Spleen (tissue), 11 donors: ENCODE results near the gene TAF3. TPM values are rescaled to one million over a fixed set of nuclear protein-coding genes. Genes with fewer than 3 reads are reported as not detected.
A peak's percentile ranks its signal among the peaks of the same experiment; 100 is the strongest.
"Not testable (repeated sequence)": the region's sequence is repeated elsewhere in the genome, so short reads cannot be mapped to it uniquely, and the experiment has no call there.

Experiments
- DNase-seq: peaks from one replicate; pipeline ENCODE4 v3.0.0-alpha.2; 2020
- H3K27ac ChIP-seq, 8 donors: fragments of 200-600 bp; sonication (generic) in 7 of 8; 1 replicate in 4 of 8; 2 replicates in 4 of 8; pipeline versions ENCODE4 v1.5.0 to v1.8.0; 2016 to 2021; ENCODE audit warnings: inconsistent platforms in 4 of 8, mild to moderate bottlenecking in 4 of 8, moderate library complexity in 1 of 8
- H3K27me3 ChIP-seq, 7 donors: fragments of 200-600 bp; sonication (generic) in 6 of 7; replicated peaks in 1 of 7; 1 replicate in 4 of 7; 2 replicates in 3 of 7; pipeline versions ENCODE4 v1.5.0 to v1.8.0; 2016 to 2021; ENCODE audit warnings: inconsistent platforms in 3 of 7, mild to moderate bottlenecking in 1 of 7
- H3K36me3 ChIP-seq, 6 donors: fragments of 200-600 bp; sonication (generic) in 5 of 6; 1 replicate in 4 of 6; 2 replicates in 2 of 6; pipeline versions ENCODE4 v1.5.0 to v1.8.0; 2016 to 2021; ENCODE audit warnings: inconsistent platforms in 2 of 6
- H3K4me1 ChIP-seq, 6 donors: fragments of 200-600 bp; sonication (generic) in 5 of 6; 1 replicate in 3 of 6; 2 replicates in 3 of 6; pipeline versions ENCODE4 v1.5.0 to v1.8.0; 2016 to 2021; ENCODE audit warnings: inconsistent platforms in 3 of 6
- H3K4me3 ChIP-seq, 8 donors: fragments of 200-600 bp; sonication (generic) in 7 of 8; 1 replicate in 4 of 8; 2 replicates in 4 of 8; pipeline versions ENCODE4 v1.5.0 to v1.8.0; 2016 to 2021; ENCODE audit warnings: inconsistent platforms in 4 of 8, mild to moderate bottlenecking in 4 of 8, moderate library complexity in 2 of 8
- H3K9me3 ChIP-seq, 8 donors: fragments of 200-600 bp; sonication (generic) in 7 of 8; 1 replicate in 4 of 8; 2 replicates in 4 of 8; pipeline versions ENCODE4 v1.5.0 to v1.8.0; 2016 to 2021; ENCODE audit warnings: inconsistent platforms in 4 of 8
- POLR2A ChIP-seq, 3 donors: fragments of 450-650 bp; IDR thresholded peaks; one replicate each; pipeline ENCODE4 v1.5.1; 2017; ENCODE audit warnings: antibody characterized with exemption in 3 of 3, mild to moderate bottlenecking in 1 of 3
- POLR2AphosphoS5 ChIP-seq, 3 donors: sonication (generic); formaldehyde crosslinking; IDR thresholded peaks; one replicate each; pipeline ENCODE4 v1.5.1; 2017; ENCODE audit warnings: antibody characterized with exemption in 3 of 3
- WGBS, 5 donors: extraction: QIAGEN DNeasy Blood & Tissue Kit in 3 of 5; methylation state at CpG; one replicate each; pipeline versions ENCODE4 v1.1.5 to v1.1.7; 2013 to 2018; 5-methylcytosine and 5-hydroxymethylcytosine counted together
- intact Hi-C: fragments of 100-400 bp; cut with DNase I; formaldehyde crosslinking; loops from one replicate; pipeline ENCODE4 v1.15.0; 2023; ENCODE audit warnings: low total_unique reads
- polyA plus RNA-seq, 3 donors: library from polyadenylated mRNA; stranded (reverse); fragments of 200-250 nt; gene quantifications; one replicate each; pipeline ENCODE4 v1.2.1, GENCODE V29; 2013
- total RNA-seq, 7 donors: library from RNA; depleted of rRNA in 3 of 7; stranded (reverse); fragments of >200 nt in 3 of 7; fragmentation: NEBNext Ultra II Directional in 4 of 7; extraction: Animal tissue kit (Norgen Biotek cat#: 25700) in 4 of 7; gene quantifications; one replicate each; pipeline versions ENCODE4 v1.1.0 to v1.2.1, GENCODE V29; 2016 to 2021
- TF ChIP-seq, protein P1 (sequence below), 11 experiments: fragments of 200-600 bp in 7 of 11; fragments of 450-650 bp in 4 of 11; sonication (generic) in 4 of 11; IDR thresholded peaks in 8 of 11; conservative IDR thresholded peaks in 3 of 11; 1 replicate in 7 of 11; 2 replicates in 4 of 11; pipeline versions ENCODE4 v1.4.0 to v1.8.0; 2016 to 2021; ENCODE audit warnings: antibody characterized with exemption in 11 of 11, inconsistent platforms in 4 of 11, mild to moderate bottlenecking in 1 of 11
- donor health status: healthy with polysubstance abuse.
- donor health status: DM: no; HTN: no; CAD: no; lungs with moderate emphysema.
- donor health status: DM: no; HTN: no; CAD: no.
- donor health status: Bipolar disorder and iron deficiency.
- donor health status: healthy.
- donor health status: DM: no; HTN: no; CAD: no.
- donor health status: DM: yes; HTN: yes; CAD: no.

Gene TAF3
- total and polyA plus RNA-seq, 10 donors, result 2.7 to 13.0 (median 9.8) TPM

GRCh38 chr10:8023851-8024250, 205.5 kb downstream of the TAF3 start:
- DNase-seq, result no peak
- 88 to 98% (median 91%) methylated on average over 2 of the region's 2 CpGs for WGBS, 5 donors
- H3K27me3 ChIP-seq, result peaks cover 0 to 32% (median 0%) of the 10 kb centered on the region in 7 donors
- no peak overlapping the region for H3K27ac ChIP-seq
- H3K4me3 ChIP-seq, result no peak overlapping the region
- H3K4me1 ChIP-seq, result peaks cover 0 to 5% (median 0%) of the 10 kb centered on the region in 6 donors
- no peaks in the 10 kb centered on the region for H3K9me3 ChIP-seq
- intact Hi-C loops, result no loop called here
- TF ChIP-seq, protein P1, sequence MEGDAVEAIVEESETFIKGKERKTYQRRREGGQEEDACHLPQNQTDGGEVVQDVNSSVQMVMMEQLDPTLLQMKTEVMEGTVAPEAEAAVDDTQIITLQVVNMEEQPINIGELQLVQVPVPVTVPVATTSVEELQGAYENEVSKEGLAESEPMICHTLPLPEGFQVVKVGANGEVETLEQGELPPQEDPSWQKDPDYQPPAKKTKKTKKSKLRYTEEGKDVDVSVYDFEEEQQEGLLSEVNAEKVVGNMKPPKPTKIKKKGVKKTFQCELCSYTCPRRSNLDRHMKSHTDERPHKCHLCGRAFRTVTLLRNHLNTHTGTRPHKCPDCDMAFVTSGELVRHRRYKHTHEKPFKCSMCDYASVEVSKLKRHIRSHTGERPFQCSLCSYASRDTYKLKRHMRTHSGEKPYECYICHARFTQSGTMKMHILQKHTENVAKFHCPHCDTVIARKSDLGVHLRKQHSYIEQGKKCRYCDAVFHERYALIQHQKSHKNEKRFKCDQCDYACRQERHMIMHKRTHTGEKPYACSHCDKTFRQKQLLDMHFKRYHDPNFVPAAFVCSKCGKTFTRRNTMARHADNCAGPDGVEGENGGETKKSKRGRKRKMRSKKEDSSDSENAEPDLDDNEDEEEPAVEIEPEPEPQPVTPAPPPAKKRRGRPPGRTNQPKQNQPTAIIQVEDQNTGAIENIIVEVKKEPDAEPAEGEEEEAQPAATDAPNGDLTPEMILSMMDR (IDR thresholded peaks at IDR 0.05 in 8 of 11, conservative IDR thresholded peaks at IDR 0.05 in 3 of 11), result no peak
- no peak for TF ChIP-seq POLR2A (IDR thresholded peaks at IDR 0.05)
- no peak for TF ChIP-seq POLR2AphosphoS5 (IDR thresholded peaks at IDR 0.05)
- H3K36me3 ChIP-seq, result no peaks in the 10 kb centered on the region

GRCh38 chr10:8026349-8027259, 208.3 kb downstream of the TAF3 start:
- 42 to 67% (median 50%) methylated on average over 17 of the region's 17 CpGs for WGBS, 5 donors
- peaks cover 0 to 57% (median 3%) of the 10 kb centered on the region in 7 donors for H3K27me3 ChIP-seq
- H3K4me1 ChIP-seq, result peaks cover 0 to 5% (median 0%) of the 10 kb centered on the region in 6 donors
- no peak for DNase-seq
- TF ChIP-seq, protein P1 (IDR thresholded peaks at IDR 0.05 in 8 of 11, conservative IDR thresholded peaks at IDR 0.05 in 3 of 11), result no peak
- TF ChIP-seq POLR2AphosphoS5 (IDR thresholded peaks at IDR 0.05) (no peak), POLR2A (IDR thresholded peaks at IDR 0.05) (no peak)
- H3K9me3 ChIP-seq, result no peaks in the 10 kb centered on the region
- no peak overlapping the region for H3K27ac ChIP-seq
- no peaks in the 10 kb centered on the region for H3K36me3 ChIP-seq
- H3K4me3 ChIP-seq, result peak overlapping the region in 3 of 8 donors; percentile 19 to 50 (median 21)
- intact Hi-C loops, result no loop called here

DNA sequence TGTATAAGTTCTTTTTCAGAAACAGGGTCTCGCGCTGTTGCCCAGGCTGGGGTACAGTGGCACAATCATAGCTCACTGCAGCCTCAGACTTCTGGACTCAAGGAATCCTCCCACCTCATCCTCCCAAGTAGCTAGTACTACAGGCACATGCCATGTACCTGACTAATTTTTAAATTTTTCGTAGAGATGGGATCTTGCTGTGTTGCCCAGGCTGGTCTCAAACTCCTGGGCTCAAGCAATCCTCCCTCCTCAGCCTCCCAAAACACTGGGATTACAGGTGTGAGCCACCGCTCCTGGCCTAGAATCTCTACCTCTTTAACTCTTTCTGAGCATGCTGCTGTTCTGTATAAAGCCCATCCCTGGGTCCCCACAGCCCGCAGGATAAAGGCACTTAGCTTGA, 212.9 kb downstream of the TAF3 start:
- DNase-seq, H3K9me3 ChIP-seq, intact Hi-C loops, H3K4me3 ChIP-seq, H3K27ac ChIP-seq, H3K36me3 ChIP-seq: not testable (repeated sequence)
- Histone ChIP-seq H3K4me1 (peaks cover 4 to 31% (median 22%) of the 10 kb centered on the region in 6 donors), H3K27me3 (peaks cover 8 to 84% (median 49%) of the 10 kb centered on the region in 7 donors)
- 84 to 94% (median 89%) methylated on average over 5 of the region's 5 CpGs for WGBS, 5 donors

GRCh38 chr10:8032558-8032957, 214.3 kb downstream of the TAF3 start:
- 86 to 96% (median 86%) methylated on average over 7 of the region's 7 CpGs for WGBS, 5 donors
- TF ChIP-seq, protein P1 (IDR thresholded peaks at IDR 0.05 in 8 of 11, conservative IDR thresholded peaks at IDR 0.05 in 3 of 11), result no peak
- TF ChIP-seq POLR2AphosphoS5 (IDR thresholded peaks at IDR 0.05) (no peak), POLR2A (IDR thresholded peaks at IDR 0.05) (no peak)
- no peak overlapping the region for H3K4me3 ChIP-seq
- no peak for DNase-seq
- H3K27ac ChIP-seq, result no peak overlapping the region
- H3K4me1 ChIP-seq, result peaks cover 4 to 39% (median 27%) of the 10 kb centered on the region in 6 donors
- H3K27me3 ChIP-seq, result peaks cover 8 to 85% (median 62%) of the 10 kb centered on the region in 7 donors
- intact Hi-C loops, result no loop called here
- H3K36me3 ChIP-seq, result no peaks in the 10 kb centered on the region
- H3K9me3 ChIP-seq, result no peaks in the 10 kb centered on the region
